Stimulated activated CD4-positive, alpha-beta T cell treated with anti-CD3 and anti-CD28 coated beads, Interleukin-12 subunit alpha, Interleukin-12 subunit beta, amount 100 ng/mL, for 48 hours (primary cell): ENCODE data around the gene SRBD1.

ENCODE experiments used
- DNase-seq, 3 donors: peaks; one replicate each; pipeline ENCODE4 v3.0.0-alpha.2; 2020; ENCODE audit warnings: low read depth in 2 of 3, low spot score in 1 of 3

SRBD1 gene

DNA sequence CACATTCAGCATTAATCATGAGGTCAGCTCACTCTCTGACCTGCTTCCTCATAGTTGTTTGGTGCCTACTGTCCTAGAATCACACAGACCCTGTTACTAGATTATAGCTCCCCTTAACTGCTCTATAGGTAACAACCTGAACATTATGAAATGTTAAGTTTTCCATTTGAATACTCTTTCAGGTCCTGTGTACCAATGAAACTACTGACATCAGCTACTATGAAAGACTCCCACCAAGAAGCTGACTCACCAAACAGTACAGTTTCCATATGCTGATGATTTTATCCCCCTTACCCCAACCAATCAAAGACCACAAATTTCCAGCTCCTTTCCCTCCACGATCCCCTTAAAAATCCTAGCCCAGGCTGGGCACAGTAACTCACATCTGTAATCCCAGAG lies 56.3 kb downstream of the SRBD1 start:
- DNase-seq, result no peak

DNA sequence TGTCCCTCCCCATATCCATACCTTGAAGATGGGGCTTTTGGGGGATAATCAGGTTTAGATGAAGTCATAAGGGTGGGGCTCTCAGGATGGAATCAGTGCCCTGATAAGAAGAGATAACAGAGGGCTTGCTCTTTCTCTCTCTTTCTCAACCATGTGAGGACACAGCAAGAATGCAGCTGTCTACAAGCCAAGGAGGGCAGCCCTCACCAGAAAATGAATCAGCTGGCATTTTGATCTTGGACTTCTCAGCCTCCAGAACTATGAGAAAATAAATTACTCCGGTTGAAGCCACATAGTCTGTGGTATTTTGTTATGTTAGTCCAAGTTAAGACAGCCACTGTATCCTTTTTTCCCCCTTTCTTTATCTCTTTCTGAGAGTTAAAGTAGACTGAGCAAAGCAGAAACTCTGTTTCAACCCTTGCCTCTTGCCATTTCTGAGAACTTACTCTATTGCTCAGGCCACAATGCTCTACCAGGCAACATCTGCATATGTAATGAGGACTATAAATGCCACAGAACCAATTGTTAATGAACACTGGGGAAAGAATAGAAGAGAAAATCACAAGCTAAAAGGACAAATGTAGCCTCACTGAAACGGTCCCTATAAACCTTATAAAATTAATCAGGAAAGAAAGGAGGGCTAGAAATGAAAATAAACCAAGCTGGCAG lies 56.9 kb downstream of the SRBD1 start:
- no peak for DNase-seq

DNA sequence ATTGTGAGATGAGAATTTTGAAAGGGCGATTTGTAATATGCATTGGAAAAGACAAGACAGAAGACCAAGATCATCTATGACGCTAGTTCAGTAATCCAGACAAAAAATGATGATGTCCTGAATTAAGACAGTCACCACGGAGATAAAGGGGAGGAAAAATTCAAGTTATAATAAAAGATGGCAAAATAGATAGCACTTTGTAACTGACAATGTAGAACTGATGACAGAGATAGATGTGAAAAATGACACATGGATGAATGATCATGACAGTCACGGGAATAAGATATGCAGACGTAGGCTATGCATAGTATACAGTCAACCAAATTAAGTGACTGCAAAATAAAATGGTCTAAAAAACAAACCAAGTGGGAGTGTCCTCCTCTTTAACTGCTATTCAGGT lies 59.2 kb downstream of the SRBD1 start:
- no peak for DNase-seq

GRCh38 chr2:45545943-45546342 lies 65.1 kb downstream of the SRBD1 start:
- no peak for DNase-seq

- no peak for DNase-seq
These were observed 67.8 kb downstream of the SRBD1 start for GRCh38 chr2:45543257-45543656.

GRCh38 chr2:45542013-45542412 lies 69.1 kb downstream of the SRBD1 start:
- DNase-seq, result no peak

DNA sequence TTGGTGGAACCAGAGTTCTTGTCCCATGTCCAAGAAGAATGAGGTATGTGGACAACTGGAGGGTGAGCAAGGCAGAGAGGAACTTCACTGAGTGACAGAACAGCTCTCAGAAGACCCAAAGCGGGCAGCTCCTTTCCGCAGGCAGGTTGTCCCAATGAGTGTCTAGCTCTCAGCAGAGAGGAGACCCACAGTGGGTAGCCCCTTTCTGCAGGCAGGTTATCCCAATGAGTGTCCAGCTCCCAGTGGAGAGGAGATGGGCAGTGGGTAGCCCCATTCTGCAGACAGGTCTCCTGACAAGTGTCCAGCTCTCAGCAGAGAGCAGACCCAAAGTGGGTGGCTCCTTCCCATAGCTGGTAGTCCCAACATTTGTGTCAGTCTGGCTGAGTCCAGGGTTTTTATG lies 69.6 kb downstream of the SRBD1 start:
- DNase-seq, result no peak

DNA sequence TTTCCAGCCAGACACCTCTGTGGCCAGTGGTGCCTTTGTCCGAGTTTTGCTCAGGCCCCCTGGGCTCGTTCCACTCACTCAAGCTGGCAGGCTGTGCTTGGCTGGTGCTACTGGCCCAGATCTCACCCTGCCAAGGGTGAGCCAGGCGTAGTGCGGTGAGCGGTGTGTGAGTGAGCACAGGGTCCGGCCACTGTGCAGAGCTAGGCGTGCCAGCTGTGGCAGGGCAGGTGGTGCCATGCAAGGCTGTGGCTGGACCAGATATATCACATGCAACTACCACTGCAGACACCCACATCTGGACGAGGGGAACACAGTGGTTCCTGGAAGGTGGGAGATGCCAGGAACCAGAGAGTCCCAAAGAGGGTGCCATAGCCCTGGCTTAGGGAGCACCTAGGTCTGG lies 70.1 kb downstream of the SRBD1 start:
- no peak for DNase-seq

DNA sequence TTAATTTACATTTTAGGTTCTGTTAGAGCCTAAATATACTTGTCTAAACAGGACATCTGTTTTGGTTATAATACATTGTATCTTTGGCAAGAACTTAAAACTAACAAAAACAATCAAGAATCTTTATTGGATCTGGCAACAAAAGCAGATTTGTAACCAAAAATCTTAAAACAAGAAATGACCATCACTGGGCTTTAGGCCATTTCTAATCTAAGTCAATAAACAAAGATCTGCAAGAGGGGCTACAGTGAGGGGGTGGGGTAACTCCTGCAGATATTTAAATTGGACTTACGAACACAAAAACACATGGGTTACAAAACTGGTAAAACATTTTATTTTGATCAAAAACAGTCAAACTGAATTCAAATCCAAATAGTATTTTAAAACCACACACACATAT lies 77.3 kb downstream of the SRBD1 start:
- DNase-seq, result no peak

GRCh38 chr2:45532181-45532580 lies 78.9 kb downstream of the SRBD1 start:
- DNase-seq, result no peak

GRCh38 chr2:45524016-45524415 lies 87.1 kb downstream of the SRBD1 start:
- DNase-seq, result no peak

DNA sequence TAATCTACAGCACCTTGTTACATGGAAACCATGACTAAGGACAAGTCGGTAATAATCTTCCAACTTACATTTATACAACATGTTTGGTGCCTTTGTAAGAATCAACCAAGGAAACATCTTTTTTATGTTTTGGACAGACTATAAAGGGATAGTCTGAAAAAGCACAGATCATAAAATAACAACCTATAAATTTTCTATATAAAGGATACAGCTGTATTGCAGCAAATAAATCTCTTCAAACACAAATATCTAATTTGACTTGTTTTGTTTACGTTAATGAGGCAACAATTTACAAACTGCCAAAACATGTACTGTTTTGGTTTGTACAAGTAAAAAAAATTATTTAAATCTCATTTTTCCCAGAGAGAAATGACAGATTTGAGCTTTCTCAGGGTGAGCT lies 92.5 kb downstream of the SRBD1 start:
- no peak for DNase-seq

- DNase-seq, result no peak
These were observed 100.2 kb downstream of the SRBD1 start for GRCh38 chr2:45510701-45511420.

- DNase-seq, result no peak
These were observed 104.3 kb downstream of the SRBD1 start for GRCh38 chr2:45506756-45507155.

- no peak for DNase-seq
These were observed 105.9 kb downstream of the SRBD1 start for GRCh38 chr2:45505138-45505537.

GRCh38 chr2:45498661-45499550 lies 112.2 kb downstream of the SRBD1 start:
- DNase-seq, result no peak

- peak; percentile 26 to 37 (median 35) for DNase-seq
These were observed 113.7 kb downstream of the SRBD1 start for GRCh38 chr2:45497355-45497754.

GRCh38 chr2:45496869-45497268 lies 114.2 kb downstream of the SRBD1 start:
- DNase-seq, result no peak

- DNase-seq, result no peak
These were observed 116.1 kb downstream of the SRBD1 start for GRCh38 chr2:45494978-45495293.

- peak in 1 of 3 donors; percentile 35 for DNase-seq
These were observed 116.6 kb downstream of the SRBD1 start for GRCh38 chr2:45494275-45494977.

- DNase-seq, result no peak
These were observed 126.1 kb downstream of the SRBD1 start for GRCh38 chr2:45484965-45485364.
